GM21619 (cell line): ENCODE results near the gene ZNF532.

Source experiments
- ATAC-seq: cut with Tn5 transposase; IDR thresholded peaks from one replicate; pipeline ENCODE4 v1.9.1; 2021; ENCODE audit not compliant: unreplicated experiment

Gene ZNF532

DNA sequence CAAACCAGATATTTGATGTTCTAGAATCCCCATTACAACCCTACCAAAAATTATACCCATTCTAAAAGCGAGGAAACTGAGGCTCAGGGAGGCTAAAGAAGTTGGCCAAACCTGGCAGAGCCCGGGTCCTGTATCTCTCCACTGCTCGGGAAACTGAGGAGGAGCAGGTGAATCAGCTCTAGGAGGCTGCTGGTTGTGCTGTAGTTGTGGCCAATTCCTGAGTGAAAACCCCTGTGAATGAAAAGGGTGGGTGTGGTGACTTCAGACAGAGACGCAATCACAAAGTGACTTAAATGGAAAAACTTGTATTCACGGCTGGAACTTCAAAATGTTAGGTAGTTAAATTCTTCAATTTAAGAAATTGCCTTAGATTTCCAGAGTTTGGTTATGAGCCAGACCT, 169.3 kb downstream of the ZNF532 start:
- no peak for ATAC-seq

DNA sequence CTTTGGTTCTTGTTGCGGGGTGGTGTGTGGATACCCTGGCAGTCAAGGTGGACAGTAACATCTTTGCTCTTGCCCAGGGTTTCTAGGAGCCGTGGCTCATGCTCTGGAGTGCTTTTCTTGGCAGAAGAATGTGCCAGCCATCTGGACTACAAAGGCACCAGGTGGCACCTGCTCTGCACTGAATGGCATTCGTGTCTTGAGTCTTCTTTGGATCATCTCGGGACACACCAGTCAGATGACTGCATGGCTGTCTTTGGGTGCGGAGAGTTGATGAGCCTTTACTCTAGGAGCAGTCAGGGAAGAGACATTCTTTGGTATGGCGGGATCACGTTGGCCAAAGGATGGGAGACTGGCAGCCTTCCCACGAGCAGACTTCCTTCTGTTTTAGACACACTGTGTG, 170.9 kb downstream of the ZNF532 start:
- ATAC-seq = no peak
